RWPE2 (cell line): ENCODE results near the gene MPZL1.

Experiments used
- ATAC-seq: fragments of 200-7000 bp; cut with Tn5 transposase; 3 replicates; pipeline ENCODE4 v1.9.1; 2021; ENCODE audit warnings: low read depth
- DNase-seq: peaks from one replicate; pipeline ENCODE4 v3.0.0-alpha.2; 2020; ENCODE audit warnings: low spot score
- H3K27ac ChIP-seq: fragments of 450-650 bp; 2 replicates; pipeline ENCODE4 v1.5.1; 2017; ENCODE audit warnings: mild to moderate bottlenecking; ENCODE audit not compliant: poor library complexity, severe bottlenecking
- H3K27me3 ChIP-seq: fragments of 250-450 bp; sonication (Bioruptor Pico); 2 replicates; pipeline ENCODE4 v1.5.1; 2021; ENCODE audit warnings: mild to moderate bottlenecking, moderate library complexity; ENCODE audit not compliant: insufficient read depth, poor library complexity, severe bottlenecking
- H3K36me3 ChIP-seq: fragments of 250-450 bp; sonication (Bioruptor Pico); 2 replicates; pipeline ENCODE4 v1.5.1; 2020; ENCODE audit warnings: low read depth, mild to moderate bottlenecking, moderate library complexity
- H3K4me1 ChIP-seq: fragments of 250-450 bp; sonication (Bioruptor Pico); 2 replicates; pipeline ENCODE4 v1.5.1; 2021; ENCODE audit warnings: mild to moderate bottlenecking, moderate library complexity; ENCODE audit not compliant: insufficient read depth, poor library complexity, severe bottlenecking
- H3K4me3 ChIP-seq: fragments of 250-450 bp; sonication (Bioruptor Pico); 2 replicates; pipeline ENCODE4 v1.5.1; 2021; ENCODE audit warnings: mild to moderate bottlenecking, moderate library complexity; ENCODE audit not compliant: severe bottlenecking
- H3K9me3 ChIP-seq: fragments of 250-450 bp; sonication (Bioruptor Pico); 2 replicates; pipeline ENCODE4 v1.5.1; 2021; ENCODE audit warnings: mild to moderate bottlenecking, moderate library complexity; ENCODE audit not compliant: severe bottlenecking
- CTCF ChIP-seq: fragments of 450-650 bp; IDR thresholded peaks from one replicate; pipeline ENCODE4 v1.5.1; 2017; ENCODE audit warnings: mild to moderate bottlenecking, moderate library complexity; ENCODE audit not compliant: poor library complexity, severe bottlenecking

MPZL1 gene

GRCh38 chr1:167757433-167758309, 35.9 kb downstream of the MPZL1 start:
- ATAC-seq (no peak), DNase-seq (no peak)
- no peak overlapping the region for H3K27ac ChIP-seq
- H3K27me3 ChIP-seq: no peaks in the 10 kb centered on the region
- H3K4me3 ChIP-seq: no peak overlapping the region
- H3K9me3 ChIP-seq: no peaks in the 10 kb centered on the region
- H3K36me3 ChIP-seq: 0 out of 2 replicates have a peak, but pooled peaks cover 4% of the 10 kb centered on the region
- no peak for TF ChIP-seq CTCF
- peaks cover 12% of the 10 kb centered on the region for H3K4me1 ChIP-seq

GRCh38 chr1:167761400-167761799, 39.6 kb downstream of the MPZL1 start:
- DNase-seq (no peak), ATAC-seq (no peak)
- H3K4me1 ChIP-seq: peaks cover 12% of the 10 kb centered on the region
- TF ChIP-seq CTCF: no peak
- peaks cover 23% of the 10 kb centered on the region for H3K36me3 ChIP-seq
- H3K27ac ChIP-seq: no peak overlapping the region
- H3K4me3 ChIP-seq: no peak overlapping the region
- no peaks in the 10 kb centered on the region for H3K27me3 ChIP-seq
- H3K9me3 ChIP-seq: no peaks in the 10 kb centered on the region

GRCh38 chr1:167762061-167762746, 40.4 kb downstream of the MPZL1 start:
- Histone ChIP-seq H3K27ac (no peak overlapping the region), H3K9me3 (no peaks in the 10 kb centered on the region), H3K36me3 (peaks cover 31% of the 10 kb centered on the region), H3K27me3 (no peaks in the 10 kb centered on the region), H3K4me1 (peaks cover 12% of the 10 kb centered on the region), H3K4me3 (no peak overlapping the region)
- ATAC-seq (no peak), DNase-seq (no peak)
- TF ChIP-seq CTCF: no peak

- H3K9me3 ChIP-seq: no peaks in the 10 kb centered on the region
- peaks cover 38% of the 10 kb centered on the region for H3K36me3 ChIP-seq
- no peak for TF ChIP-seq CTCF
Observed at GRCh38 chr1:167763525-167764220, 41.9 kb downstream of the MPZL1 start.

More at GRCh38 chr1:167763525-167764220, 41.9 kb downstream of the MPZL1 start:
- no peak for ATAC-seq
- peaks cover 12% of the 10 kb centered on the region for H3K4me1 ChIP-seq
- no peaks in the 10 kb centered on the region for H3K27me3 ChIP-seq
- no peak overlapping the region for H3K27ac ChIP-seq
- no peak for DNase-seq
- H3K4me3 ChIP-seq: no peak overlapping the region
